ENCODE results near the gene POLD2. TPM values are rescaled to one million over a fixed set of nuclear protein-coding genes. Genes with fewer than 3 reads are reported as not detected.

The POLD2 gene
- total and polyA plus RNA-seq, 2 of the 8 experiments (the other 6 are each of a cell fraction or from before 2014, with no cell fraction given), result 148 to 214 TPM

DNA sequence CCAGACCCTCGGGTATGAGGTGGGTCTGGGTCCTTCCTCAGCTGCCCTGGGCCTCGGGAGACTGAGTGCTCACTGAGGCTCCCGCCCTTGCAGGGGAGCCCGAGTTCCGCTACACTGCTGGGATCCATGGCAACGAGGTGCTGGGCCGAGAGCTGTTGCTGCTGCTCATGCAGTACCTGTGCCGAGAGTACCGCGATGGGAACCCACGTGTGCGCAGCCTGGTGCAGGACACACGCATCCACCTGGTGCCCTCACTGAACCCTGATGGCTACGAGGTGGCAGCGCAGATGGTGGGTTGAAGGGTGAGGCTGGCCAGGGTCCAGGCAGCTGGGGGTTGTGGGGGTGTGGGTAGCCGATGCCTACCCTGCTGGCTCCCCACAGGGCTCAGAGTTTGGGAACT, 11.6 kb downstream of the POLD2 start (continued):
- TF ChIP-seq, protein P1, sequence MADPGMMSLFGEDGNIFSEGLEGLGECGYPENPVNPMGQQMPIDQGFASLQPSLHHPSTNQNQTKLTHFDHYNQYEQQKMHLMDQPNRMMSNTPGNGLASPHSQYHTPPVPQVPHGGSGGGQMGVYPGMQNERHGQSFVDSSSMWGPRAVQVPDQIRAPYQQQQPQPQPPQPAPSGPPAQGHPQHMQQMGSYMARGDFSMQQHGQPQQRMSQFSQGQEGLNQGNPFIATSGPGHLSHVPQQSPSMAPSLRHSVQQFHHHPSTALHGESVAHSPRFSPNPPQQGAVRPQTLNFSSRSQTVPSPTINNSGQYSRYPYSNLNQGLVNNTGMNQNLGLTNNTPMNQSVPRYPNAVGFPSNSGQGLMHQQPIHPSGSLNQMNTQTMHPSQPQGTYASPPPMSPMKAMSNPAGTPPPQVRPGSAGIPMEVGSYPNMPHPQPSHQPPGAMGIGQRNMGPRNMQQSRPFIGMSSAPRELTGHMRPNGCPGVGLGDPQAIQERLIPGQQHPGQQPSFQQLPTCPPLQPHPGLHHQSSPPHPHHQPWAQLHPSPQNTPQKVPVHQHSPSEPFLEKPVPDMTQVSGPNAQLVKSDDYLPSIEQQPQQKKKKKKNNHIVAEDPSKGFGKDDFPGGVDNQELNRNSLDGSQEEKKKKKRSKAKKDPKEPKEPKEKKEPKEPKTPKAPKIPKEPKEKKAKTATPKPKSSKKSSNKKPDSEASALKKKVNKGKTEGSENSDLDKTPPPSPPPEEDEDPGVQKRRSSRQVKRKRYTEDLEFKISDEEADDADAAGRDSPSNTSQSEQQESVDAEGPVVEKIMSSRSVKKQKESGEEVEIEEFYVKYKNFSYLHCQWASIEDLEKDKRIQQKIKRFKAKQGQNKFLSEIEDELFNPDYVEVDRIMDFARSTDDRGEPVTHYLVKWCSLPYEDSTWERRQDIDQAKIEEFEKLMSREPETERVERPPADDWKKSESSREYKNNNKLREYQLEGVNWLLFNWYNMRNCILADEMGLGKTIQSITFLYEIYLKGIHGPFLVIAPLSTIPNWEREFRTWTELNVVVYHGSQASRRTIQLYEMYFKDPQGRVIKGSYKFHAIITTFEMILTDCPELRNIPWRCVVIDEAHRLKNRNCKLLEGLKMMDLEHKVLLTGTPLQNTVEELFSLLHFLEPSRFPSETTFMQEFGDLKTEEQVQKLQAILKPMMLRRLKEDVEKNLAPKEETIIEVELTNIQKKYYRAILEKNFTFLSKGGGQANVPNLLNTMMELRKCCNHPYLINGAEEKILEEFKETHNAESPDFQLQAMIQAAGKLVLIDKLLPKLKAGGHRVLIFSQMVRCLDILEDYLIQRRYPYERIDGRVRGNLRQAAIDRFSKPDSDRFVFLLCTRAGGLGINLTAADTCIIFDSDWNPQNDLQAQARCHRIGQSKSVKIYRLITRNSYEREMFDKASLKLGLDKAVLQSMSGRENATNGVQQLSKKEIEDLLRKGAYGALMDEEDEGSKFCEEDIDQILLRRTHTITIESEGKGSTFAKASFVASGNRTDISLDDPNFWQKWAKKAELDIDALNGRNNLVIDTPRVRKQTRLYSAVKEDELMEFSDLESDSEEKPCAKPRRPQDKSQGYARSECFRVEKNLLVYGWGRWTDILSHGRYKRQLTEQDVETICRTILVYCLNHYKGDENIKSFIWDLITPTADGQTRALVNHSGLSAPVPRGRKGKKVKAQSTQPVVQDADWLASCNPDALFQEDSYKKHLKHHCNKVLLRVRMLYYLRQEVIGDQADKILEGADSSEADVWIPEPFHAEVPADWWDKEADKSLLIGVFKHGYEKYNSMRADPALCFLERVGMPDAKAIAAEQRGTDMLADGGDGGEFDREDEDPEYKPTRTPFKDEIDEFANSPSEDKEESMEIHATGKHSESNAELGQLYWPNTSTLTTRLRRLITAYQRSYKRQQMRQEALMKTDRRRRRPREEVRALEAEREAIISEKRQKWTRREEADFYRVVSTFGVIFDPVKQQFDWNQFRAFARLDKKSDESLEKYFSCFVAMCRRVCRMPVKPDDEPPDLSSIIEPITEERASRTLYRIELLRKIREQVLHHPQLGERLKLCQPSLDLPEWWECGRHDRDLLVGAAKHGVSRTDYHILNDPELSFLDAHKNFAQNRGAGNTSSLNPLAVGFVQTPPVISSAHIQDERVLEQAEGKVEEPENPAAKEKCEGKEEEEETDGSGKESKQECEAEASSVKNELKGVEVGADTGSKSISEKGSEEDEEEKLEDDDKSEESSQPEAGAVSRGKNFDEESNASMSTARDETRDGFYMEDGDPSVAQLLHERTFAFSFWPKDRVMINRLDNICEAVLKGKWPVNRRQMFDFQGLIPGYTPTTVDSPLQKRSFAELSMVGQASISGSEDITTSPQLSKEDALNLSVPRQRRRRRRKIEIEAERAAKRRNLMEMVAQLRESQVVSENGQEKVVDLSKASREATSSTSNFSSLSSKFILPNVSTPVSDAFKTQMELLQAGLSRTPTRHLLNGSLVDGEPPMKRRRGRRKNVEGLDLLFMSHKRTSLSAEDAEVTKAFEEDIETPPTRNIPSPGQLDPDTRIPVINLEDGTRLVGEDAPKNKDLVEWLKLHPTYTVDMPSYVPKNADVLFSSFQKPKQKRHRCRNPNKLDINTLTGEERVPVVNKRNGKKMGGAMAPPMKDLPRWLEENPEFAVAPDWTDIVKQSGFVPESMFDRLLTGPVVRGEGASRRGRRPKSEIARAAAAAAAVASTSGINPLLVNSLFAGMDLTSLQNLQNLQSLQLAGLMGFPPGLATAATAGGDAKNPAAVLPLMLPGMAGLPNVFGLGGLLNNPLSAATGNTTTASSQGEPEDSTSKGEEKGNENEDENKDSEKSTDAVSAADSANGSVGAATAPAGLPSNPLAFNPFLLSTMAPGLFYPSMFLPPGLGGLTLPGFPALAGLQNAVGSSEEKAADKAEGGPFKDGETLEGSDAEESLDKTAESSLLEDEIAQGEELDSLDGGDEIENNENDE (IDR thresholded peaks at IDR 0.05; ENCODE audit: insufficient replicate concordance, low read length), result no peak
- no peak for TF ChIP-seq GTF2F1 (IDR thresholded peaks at IDR 0.05; ENCODE audit: borderline replicate concordance, low read depth, low read length)
- TF ChIP-seq SP4 (IDR thresholded peaks at IDR 0.05; ENCODE audit: low read length), result no peak
- TF ChIP-seq CHD1 (IDR thresholded peaks at IDR 0.05; ENCODE audit: low read depth, low read length), result no peak
- TF ChIP-seq SUZ12 (IDR thresholded peaks at IDR 0.05; ENCODE audit: low read length), result no peak
- TF ChIP-seq TBP (IDR thresholded peaks at IDR 0.05; ENCODE audit: low read depth, low read length), result no peak
- TF ChIP-seq RNF2 (IDR thresholded peaks at IDR 0.05; ENCODE audit: borderline replicate concordance, low read depth, low read length, missing control alignments, poor library complexity, severe bottlenecking), result no peak
- no peak for TF ChIP-seq SP1 (IDR thresholded peaks at IDR 0.05; ENCODE audit: low read depth, low read length)
- no peak; the same call in 1 of the 2 replicates for TF ChIP-seq POLR2AphosphoS5 (IDR thresholded peaks at IDR 0.05; ENCODE audit: low read depth, low read length)
- TF ChIP-seq CBX8 (IDR thresholded peaks at IDR 0.05; ENCODE audit: borderline replicate concordance, low read depth, low read length), result no peak
- TF ChIP-seq EZH2 (IDR thresholded peaks at IDR 0.05; ENCODE audit: low read depth, low read length, severe bottlenecking), result no peak
- no peak for TF ChIP-seq KDM5A (IDR thresholded peaks at IDR 0.05; ENCODE audit: low read length)
- TF ChIP-seq SRF (IDR thresholded peaks at IDR 0.05; ENCODE audit: low read depth, low read length), result no peak

Data from H1 (cell line).